ENCODE data around the gene CACNG4. TPM values are rescaled to one million over a fixed set of nuclear protein-coding genes. Genes with fewer than 3 reads are reported as not detected.
"Not testable (repeated sequence)": the region's sequence is repeated elsewhere in the genome, so short reads cannot be mapped to it uniquely, and the experiment has no call there.

Gene CACNG4
- total and polyA plus RNA-seq, 4 donors = 2.3 to 9.4 (median 4.1) TPM

- TF ChIP-seq, protein P1, sequence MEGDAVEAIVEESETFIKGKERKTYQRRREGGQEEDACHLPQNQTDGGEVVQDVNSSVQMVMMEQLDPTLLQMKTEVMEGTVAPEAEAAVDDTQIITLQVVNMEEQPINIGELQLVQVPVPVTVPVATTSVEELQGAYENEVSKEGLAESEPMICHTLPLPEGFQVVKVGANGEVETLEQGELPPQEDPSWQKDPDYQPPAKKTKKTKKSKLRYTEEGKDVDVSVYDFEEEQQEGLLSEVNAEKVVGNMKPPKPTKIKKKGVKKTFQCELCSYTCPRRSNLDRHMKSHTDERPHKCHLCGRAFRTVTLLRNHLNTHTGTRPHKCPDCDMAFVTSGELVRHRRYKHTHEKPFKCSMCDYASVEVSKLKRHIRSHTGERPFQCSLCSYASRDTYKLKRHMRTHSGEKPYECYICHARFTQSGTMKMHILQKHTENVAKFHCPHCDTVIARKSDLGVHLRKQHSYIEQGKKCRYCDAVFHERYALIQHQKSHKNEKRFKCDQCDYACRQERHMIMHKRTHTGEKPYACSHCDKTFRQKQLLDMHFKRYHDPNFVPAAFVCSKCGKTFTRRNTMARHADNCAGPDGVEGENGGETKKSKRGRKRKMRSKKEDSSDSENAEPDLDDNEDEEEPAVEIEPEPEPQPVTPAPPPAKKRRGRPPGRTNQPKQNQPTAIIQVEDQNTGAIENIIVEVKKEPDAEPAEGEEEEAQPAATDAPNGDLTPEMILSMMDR (IDR thresholded peaks at IDR 0.05; ENCODE audit: control extremely low read depth, extremely low read depth) = no peak
- Histone ChIP-seq H3K9me3 (ENCODE audit: control insufficient read depth in 4 of 4, insufficient read depth in 3 of 4, low read length in 3 of 4) (peaks cover 0 to 6% (median 0%) of the 10 kb centered on the region in 4 donors), H3K4me3 (no peak overlapping the region), H3K36me3 (ENCODE audit: control insufficient read depth in 4 of 4, insufficient read depth in 4 of 4, low read length in 4 of 4) (no peaks in the 10 kb centered on the region), H3K27ac (ENCODE audit: low read depth in 1 of 2, low read length in 1 of 2) (no peak overlapping the region), H3K4me1 (ENCODE audit: control insufficient read depth in 5 of 5, insufficient read depth in 5 of 5, low read length in 5 of 5) (peaks cover 0 to 6% (median 1%) of the 10 kb centered on the region in 5 donors), H3K27me3 (ENCODE audit: control insufficient read depth in 3 of 3, insufficient read depth in 3 of 3, low read length in 2 of 3) (peaks cover 3 to 23% (median 21%) of the 10 kb centered on the region in 3 donors), H3K9ac (ENCODE audit: insufficient read depth in 1 of 2, low read length in 2 of 2) (no peak overlapping the region)
- 72 to 84% methylated on average over 6 of the region's 6 CpGs for WGBS, 2 donors
- ATAC-seq (ENCODE audit: insufficient read depth, low FRiP score) (no peak), DNase-seq (no peak)
These were observed 6.3 kb downstream of the CACNG4 start for GRCh38 chr17:66970797-66971196.

- DNase-seq (no peak), ATAC-seq (ENCODE audit: insufficient read depth, low FRiP score) (no peak)
- Histone ChIP-seq H3K4me1 (ENCODE audit: control insufficient read depth in 5 of 5, insufficient read depth in 5 of 5, low read length in 5 of 5) (peaks cover 0 to 2% (median 0%) of the 10 kb centered on the region in 5 donors), H3K9me3 (ENCODE audit: control insufficient read depth in 4 of 4, insufficient read depth in 3 of 4, low read length in 3 of 4) (peaks cover 0 to 3% (median 0%) of the 10 kb centered on the region in 4 donors), H3K27me3 (ENCODE audit: control insufficient read depth in 3 of 3, insufficient read depth in 3 of 3, low read length in 2 of 3) (peaks cover under 1 to 20% (median 20%) of the 10 kb centered on the region in 3 donors), H3K4me3 (no peak overlapping the region), H3K36me3 (ENCODE audit: control insufficient read depth in 4 of 4, insufficient read depth in 4 of 4, low read length in 4 of 4) (no peaks in the 10 kb centered on the region), H3K27ac (ENCODE audit: low read depth in 1 of 2, low read length in 1 of 2) (no peak overlapping the region), H3K9ac (ENCODE audit: insufficient read depth in 1 of 2, low read length in 2 of 2) (no peak overlapping the region)
- 80 to 87% methylated on average over 6 of the region's 6 CpGs for WGBS, 2 donors
- TF ChIP-seq, protein P1 (IDR thresholded peaks at IDR 0.05; ENCODE audit: control extremely low read depth, extremely low read depth) = no peak
These were observed 6.8 kb downstream of the CACNG4 start for GRCh38 chr17:66971264-66971663.

- no peak overlapping the region for H3K27ac ChIP-seq (ENCODE audit: low read depth in 1 of 2, low read length in 1 of 2)
- TF ChIP-seq, protein P1 (IDR thresholded peaks at IDR 0.05; ENCODE audit: control extremely low read depth, extremely low read depth) = no peak
- H3K9ac ChIP-seq (ENCODE audit: insufficient read depth in 1 of 2, low read length in 2 of 2) = no peak overlapping the region
- peaks cover 0 to 15% (median 15%) of the 10 kb centered on the region in 3 donors for H3K27me3 ChIP-seq (ENCODE audit: control insufficient read depth in 3 of 3, insufficient read depth in 3 of 3, low read length in 2 of 3)
- no peaks in the 10 kb centered on the region for H3K36me3 ChIP-seq (ENCODE audit: control insufficient read depth in 4 of 4, insufficient read depth in 4 of 4, low read length in 4 of 4)
- DNase-seq = no peak
- no peaks in the 10 kb centered on the region for H3K4me1 ChIP-seq (ENCODE audit: control insufficient read depth in 5 of 5, insufficient read depth in 5 of 5, low read length in 5 of 5)
- no peak for ATAC-seq (ENCODE audit: insufficient read depth, low FRiP score)
- no peak overlapping the region for H3K4me3 ChIP-seq
- 84 to 85% methylated on average over 15 of the region's 15 CpGs for WGBS, 2 donors
- H3K9me3 ChIP-seq (ENCODE audit: control insufficient read depth in 4 of 4, insufficient read depth in 3 of 4, low read length in 3 of 4) = peaks cover 0 to 3% (median 0%) of the 10 kb centered on the region in 4 donors
These were observed 7.4 kb downstream of the CACNG4 start for GRCh38 chr17:66971730-66972441.

DNA sequence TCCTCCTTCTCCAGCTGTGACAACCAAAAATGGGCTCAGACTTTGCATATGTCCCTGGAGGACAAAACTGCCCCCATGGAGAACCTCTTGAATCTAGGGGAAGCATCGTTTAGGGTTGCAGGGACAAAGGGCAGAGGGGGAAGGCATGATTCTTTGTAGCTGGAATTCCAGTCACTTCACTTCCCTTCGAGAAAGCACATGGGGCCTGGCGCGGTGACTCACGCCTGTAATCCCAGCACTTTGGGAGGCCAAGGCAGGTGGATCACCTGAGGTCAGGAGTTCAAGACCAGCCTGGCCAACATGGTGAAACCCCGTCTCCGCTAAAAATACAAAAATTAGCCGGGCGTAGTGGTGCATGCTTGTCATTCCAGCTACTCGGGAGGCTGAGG is 7.9 kb downstream of the CACNG4 start:
- H3K36me3 ChIP-seq (ENCODE audit: control insufficient read depth in 4 of 4, insufficient read depth in 4 of 4, low read length in 4 of 4); ATAC-seq (ENCODE audit: insufficient read depth, low FRiP score); H3K9me3 ChIP-seq (ENCODE audit: control insufficient read depth in 4 of 4, insufficient read depth in 3 of 4, low read length in 3 of 4); H3K4me1 ChIP-seq (ENCODE audit: control insufficient read depth in 5 of 5, insufficient read depth in 5 of 5, low read length in 5 of 5); DNase-seq; H3K9ac ChIP-seq (ENCODE audit: insufficient read depth in 1 of 2, low read length in 2 of 2); H3K4me3 ChIP-seq; H3K27ac ChIP-seq (ENCODE audit: low read depth in 1 of 2, low read length in 1 of 2): not testable (repeated sequence)
- peaks cover 0 to 11% (median 9%) of the 10 kb centered on the region in 3 donors for H3K27me3 ChIP-seq (ENCODE audit: control insufficient read depth in 3 of 3, insufficient read depth in 3 of 3, low read length in 2 of 3)
- WGBS, 2 donors = 79 to 88% methylated on average over 10 of the region's 10 CpGs

Data from lung (tissue), 12 donors.